UCSD-AML1 (cell line): ENCODE measurements around the gene UBE2F.
"Not testable (repeated sequence)": the region's sequence is repeated elsewhere in the genome, so short reads cannot be mapped to it uniquely, and the experiment has no call there.

ENCODE experiments used
- DNase-seq: peaks from one replicate; lab custom pipeline; 2025; ENCODE audit not compliant: unreplicated experiment; lab: John Stamatoyannopoulos, UW

UBE2F gene

DNA sequence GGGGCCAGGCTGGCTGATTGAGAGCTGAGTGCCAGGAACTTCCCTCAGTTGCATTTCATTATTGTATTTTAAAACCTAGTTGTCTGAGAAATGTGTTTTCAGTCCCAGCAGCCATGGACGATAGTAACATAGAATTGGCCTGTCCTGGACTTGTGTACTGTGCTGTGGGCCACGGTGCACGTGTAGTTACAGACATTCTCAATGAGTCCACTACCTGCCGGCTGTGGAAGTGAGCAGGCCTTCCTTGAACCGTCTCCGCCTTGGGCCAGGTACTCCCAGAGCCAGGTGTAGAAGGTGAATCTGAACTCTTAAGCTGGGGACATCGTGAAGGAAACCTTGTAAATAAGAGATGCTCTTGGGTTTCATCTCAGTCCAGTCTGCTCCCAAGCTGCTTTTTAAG lies 47.0 kb downstream of the UBE2F start:
- no peak for DNase-seq

DNA sequence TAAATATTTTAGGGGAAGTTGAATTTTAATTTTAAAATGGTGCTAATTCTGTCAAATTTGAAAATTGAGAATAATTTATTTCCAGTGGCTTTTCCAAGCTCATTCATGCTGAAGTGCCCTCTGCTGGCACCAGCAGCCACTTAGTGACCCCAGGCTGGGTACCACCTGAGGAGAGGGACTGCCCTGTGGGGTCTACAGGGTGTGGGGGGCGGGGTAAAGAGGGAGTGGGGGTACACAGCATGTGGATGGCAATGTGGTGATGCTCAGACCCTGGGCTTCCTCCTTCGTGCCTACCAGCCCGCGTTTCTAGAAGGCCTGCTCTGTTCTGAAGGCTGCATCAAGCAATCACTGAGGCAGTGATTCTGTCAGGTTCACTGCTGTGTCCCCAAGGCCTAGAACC lies 48.9 kb downstream of the UBE2F start:
- DNase-seq: no peak

- no peak for DNase-seq
These were observed 49.7 kb downstream of the UBE2F start for GRCh38 chr2:238016526-238016925.

DNA sequence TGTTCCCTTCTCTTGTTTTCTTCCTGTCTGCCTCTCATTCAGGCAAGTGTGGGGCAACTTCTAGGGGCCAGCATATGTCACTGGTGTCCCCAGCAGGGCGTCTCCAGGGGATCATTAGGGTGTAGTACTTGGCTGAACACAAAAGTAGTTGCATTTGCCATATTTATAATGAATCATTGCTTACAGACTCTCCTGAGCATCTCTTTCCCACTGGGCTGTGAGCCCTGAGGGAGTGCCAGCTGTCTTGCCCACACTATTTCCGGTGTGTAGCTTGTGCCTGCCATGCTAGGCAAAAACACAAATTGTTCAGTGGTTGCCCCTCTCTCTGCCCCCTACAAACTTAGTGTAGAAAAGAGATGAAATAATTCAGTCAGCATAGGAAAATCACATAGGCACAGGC lies 53.1 kb downstream of the UBE2F start:
- no peak for DNase-seq

- no peak for DNase-seq
These were observed 54.0 kb downstream of the UBE2F start for GRCh38 chr2:238020816-238021215.

DNA sequence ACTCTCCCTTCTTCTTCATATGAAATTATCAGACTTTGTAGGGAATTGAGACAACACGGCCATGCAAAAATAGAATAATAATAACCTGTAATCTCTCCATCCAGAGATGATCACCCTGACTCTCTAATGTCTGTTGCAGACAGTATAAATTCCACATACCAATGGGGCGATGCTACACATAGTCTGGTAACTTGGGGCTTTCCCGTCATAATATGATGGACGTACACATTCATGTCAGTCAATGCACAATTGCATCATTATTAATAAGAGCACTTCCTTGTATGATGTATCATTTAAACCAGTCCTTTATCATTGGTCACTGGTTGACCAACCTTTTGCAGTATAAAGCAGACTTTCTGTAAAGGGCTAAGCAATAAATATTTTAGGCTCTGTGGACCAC lies 54.5 kb downstream of the UBE2F start:
- no peak for DNase-seq

DNA sequence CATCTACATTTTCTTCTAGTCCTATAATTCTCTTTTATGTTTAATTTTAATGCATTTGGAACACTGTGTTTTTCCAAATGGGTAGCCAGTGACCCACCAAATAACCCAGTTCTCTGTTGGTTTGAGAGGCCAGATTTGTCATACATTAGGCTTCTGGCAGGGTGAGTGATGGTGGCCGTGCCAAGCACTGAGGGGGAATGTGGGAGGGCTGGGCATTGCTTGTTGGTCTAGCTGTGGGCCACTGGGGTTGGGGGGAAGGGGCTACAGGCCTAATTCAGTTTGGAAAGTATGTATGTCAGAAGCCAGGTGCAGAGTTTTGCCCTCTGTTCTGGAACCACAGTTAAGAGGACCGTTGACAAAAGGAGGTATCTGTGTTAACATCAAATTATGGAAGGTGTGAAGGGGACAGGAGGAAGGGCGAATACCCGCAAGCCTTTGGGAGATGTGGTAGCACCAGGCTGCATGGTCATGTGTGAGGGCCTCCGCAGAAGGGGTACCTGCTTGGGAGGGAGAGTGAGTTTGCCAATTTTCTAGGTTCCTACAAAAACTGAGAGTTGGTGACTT lies 55.9 kb downstream of the UBE2F start:
- no peak for DNase-seq

GRCh38 chr2:238023608-238024007 lies 56.8 kb downstream of the UBE2F start:
- no peak for DNase-seq

DNA sequence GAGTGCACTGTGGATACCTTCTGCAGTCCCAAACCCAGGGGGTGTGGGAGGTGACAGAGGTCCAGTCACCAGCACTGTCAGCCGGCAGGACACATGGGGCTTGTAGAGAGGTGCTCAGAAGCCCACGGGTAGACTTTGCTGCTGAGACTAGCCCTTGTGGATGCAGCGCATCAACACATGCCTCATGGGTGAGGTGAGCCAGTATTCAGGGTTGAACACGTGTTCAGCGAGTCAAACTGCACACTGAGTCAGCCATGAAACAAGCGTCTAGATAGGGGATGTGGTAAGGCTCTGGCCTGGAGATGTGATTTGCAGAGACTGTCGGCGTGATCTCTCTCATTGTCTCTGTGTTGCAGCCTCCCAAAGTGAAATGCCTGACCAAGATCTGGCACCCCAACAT lies 58.2 kb downstream of the UBE2F start:
- DNase-seq: no peak

DNA sequence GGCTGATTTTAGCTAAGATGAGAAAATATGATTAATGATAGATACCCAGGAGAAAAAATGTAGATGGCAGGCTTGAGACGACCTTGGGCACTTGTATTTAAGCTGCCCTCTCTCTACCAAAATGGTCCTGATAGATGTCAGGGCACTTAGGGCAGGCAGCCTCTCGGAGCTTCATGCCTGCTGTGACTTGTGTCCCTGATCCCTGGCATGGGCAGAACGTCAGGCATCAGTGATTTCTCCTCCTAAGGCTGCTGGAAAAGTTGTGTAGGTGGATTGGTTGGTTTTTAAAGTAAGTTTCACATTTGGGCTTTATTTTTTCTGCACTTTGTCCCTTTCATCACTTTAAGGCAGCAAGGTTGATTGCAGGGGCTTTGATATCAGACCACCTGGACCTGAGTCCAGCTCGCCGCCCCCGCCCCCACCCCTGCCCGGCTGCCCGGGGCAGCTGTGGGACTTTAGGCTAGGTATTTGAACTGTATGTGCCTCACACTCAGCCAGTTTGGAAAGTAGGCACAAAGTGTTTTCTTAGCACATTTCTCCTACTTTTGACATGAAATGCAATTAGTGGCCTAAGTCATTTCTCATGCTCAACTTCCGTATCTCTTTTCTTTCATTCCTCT lies 59.0 kb downstream of the UBE2F start:
- no peak for DNase-seq

DNA sequence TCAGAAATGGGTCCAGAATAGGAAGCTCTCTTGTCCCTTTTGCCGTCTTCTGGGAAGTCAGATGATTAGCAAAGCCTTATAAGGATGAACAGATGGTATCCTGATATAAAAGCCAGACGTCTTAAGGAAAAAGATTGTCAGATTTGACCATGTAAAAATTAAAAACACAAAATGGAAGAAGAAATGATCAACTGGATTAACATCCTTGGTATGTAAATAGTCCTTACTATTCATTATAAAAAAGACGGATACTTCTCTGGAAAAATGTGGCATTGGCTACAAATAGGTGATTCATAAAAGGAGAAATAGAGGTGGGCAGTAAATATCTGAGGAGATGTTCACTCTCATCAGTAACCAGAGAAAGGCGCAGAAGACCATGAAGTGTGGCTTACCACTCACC lies 60.2 kb downstream of the UBE2F start:
- no peak for DNase-seq

DNA sequence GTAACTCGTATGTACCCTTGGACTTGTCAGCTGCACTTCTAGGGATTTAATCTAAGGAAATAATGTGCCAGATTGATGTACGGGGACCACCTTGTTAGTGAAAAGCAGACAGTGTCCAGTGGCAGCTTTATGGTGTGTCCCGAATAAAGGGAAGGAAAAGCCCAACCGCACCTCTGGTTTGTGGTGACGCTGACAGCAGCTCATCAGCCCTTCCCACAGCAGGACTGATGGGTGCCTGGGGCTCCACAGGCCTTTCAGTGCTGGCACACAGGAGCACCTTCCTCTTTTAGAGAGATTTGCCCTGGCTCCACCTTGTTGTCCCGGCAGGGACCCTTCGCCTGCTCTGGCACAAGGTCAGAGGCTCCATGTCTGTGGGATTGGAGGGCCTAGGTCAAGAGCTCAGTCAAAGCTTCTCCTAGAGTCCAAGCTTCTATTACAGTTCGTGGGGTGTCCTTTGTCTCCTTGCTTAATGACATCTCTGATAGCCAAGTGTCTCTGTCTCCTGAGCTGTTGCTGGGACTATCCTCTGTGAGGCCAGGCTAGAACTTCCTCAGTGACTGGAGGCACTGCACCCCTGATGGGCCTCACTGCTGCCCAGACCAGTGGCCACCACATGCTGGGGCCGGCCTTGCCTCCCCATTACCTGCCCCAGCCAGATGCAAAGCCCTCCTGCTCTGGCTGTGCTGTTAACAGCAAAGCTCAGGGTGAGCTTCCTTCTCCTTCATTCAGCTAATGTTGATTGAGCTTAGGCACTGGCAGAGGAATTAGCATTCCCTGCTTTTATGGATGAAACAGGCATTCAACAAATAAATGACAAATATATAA lies 61.0 kb downstream of the UBE2F start:
- DNase-seq: peak; percentile 57

DNA sequence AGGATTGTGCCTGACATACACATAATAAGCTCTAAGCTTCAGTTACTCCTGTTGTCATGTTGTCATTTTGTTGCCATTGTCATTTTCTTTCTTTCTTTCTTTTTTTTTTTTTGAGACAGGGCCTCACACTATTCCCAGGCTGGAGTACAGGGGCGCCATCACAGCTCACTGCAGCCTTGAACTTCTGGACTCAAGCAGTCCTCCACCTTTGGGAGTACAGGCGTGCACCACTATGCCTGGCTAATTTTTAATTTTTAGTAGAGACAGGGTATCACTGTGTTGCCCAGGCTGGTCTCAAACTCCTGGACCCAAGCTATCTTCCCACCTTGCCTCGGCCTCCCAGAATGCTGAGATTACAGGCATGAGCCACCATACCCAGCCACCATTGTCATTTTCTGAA lies 63.0 kb downstream of the UBE2F start:
- DNase-seq: no peak

- DNase-seq: no peak
These were observed 63.8 kb downstream of the UBE2F start for GRCh38 chr2:238030422-238031155.

DNA sequence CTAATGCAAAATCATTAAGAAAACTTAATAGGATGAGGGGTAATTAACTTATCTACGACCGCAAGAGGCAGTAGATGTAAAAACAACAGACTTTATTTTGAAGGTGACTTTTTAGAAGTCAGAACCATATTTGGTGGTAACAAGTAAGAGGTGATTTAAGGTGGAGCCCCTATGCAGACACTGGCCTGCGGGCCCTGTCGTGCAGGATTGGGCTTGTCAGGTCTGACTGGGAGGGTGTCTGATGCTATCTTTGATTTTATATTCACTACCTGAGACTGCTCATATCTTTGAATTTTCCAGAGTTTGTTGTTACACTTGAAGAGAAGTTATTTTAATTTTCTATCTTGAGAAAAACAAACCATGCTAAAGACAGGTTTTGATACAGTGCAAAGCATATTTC lies 64.9 kb downstream of the UBE2F start:
- no peak for DNase-seq

DNA sequence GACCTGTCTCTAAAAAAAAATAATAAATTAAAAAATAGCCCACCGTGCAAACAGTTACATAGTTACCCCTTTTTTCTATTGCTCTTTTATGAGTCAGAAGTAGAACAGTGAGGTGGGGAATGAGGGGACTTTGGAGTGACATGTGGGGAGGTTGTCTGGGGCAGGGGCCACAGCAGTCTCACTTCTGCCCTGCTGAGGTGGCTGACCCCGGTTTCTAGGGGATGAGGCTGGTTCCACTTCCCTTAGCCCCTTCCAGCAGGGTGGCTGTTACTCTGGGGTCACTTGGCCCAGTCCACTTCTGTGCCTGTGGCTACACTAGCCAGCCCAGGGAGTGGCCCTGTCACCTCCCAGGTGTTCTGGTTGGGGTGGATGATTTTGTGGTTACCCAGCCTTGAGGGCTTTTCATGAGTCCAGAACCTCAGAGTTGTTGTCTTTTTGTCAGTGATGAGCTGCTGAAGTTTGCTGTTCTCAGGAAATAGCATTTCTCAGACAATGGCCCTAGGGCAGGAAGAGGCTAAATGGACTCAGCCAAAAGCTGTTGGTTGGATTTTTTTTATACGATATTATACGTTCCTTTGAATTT lies 66.0 kb downstream of the UBE2F start:
- DNase-seq: no peak

DNA sequence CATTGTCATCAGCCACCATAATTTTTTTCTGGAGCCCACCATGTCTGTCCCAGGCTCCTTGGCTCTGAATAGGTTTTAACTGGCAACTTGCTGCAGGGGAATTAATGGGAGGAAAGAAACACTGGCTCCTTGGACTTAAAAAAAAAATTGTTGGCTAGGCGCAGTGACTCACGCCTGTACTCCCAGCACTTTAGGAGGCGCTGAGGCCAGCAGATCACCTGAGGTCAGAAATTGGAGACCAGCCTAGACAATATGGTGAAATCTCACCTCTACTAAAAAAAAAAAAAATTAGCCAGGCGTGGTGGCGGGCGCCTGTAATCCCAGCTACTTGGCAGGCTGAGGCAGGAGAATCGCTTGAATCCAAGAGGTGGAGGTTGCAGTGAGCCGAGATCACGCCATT lies 67.2 kb downstream of the UBE2F start:
- DNase-seq: not testable (repeated sequence)

DNA sequence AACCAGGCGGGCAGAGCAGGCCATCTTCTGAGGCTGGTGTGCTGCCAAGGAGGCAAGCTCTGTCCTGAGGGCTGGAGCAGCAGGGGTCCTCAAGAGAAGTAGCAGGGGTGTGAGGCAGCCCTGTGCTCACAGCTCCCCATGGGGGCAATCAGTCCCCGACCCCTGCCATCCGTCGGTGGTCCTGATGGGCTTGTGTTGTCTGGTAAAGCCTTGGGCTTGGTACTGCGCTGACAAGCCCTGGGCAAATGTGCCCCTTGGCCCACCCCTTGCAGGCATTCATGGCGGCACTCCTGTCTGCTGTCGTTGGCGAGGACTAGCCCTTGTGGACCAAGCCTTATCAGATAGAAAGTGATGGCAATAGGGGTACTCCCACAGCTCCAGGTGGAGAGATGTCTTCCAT lies 71.4 kb downstream of the UBE2F start:
- DNase-seq: no peak

GRCh38 chr2:238039151-238039550 lies 72.3 kb downstream of the UBE2F start:
- DNase-seq: no peak

DNA sequence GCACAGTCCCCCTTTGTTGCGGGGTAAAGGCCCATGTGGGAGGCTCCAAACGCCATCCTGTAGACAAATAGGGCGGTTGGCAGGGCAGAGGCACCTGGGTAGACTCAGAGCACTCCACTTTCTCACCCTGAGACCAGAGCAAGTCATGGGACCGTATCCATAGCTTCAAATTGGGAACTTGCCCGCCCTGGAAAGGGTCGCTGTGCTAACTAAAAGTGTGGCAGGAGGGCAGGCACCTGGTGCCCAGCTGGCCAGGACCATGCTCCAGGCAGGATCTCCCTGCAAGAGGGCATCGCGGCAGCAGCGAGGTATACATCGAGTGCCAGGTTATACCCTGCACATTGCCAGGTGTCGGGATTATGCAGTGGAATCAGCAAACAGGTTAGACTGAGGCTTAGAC lies 73.2 kb downstream of the UBE2F start:
- no peak for DNase-seq

- no peak for DNase-seq
These were observed 74.1 kb downstream of the UBE2F start for GRCh38 chr2:238040918-238041317.
